Skeletal muscle cell (primary cell): Measurements from ENCODE around the gene ARL2.
A peak's percentile ranks its signal among the peaks of the same experiment; 100 is the strongest.

Experiments used
- DNase-seq: peaks from one replicate; pipeline ENCODE4 v3.0.0-alpha.2; 2010; ENCODE audit warnings: low read depth
- H3K4me3 ChIP-seq: 2 replicates; pipeline ENCODE4 v1.5.1; 2011; ENCODE audit warnings: low read depth, mild to moderate bottlenecking, control low read depth, low read length, moderate library complexity

ARL2 gene

GRCh38 chr11:65040847-65041622, 27.1 kb downstream of the ARL2 start, which contains the start of gene SAC3D1:
SAC3D1 (plus strand) TSS chr11:65041210; CDS start chr11:65041293, 83 bp downstream.
- peak within 1 kb of the TSS; percentile 71 for H3K4me3 ChIP-seq
- peak; percentile 80 for DNase-seq

GRCh38 chr11:65042891-65043290, 28.9 kb downstream of the ARL2 start:
- DNase-seq: no peak
- no peak overlapping the region for H3K4me3 ChIP-seq

- no peak overlapping the region for H3K4me3 ChIP-seq
- no peak for DNase-seq
These were observed 30.0 kb downstream of the ARL2 start for GRCh38 chr11:65043881-65044501.

GRCh38 chr11:65045061-65045460, 31.1 kb downstream of the ARL2 start:
- H3K4me3 ChIP-seq: no peak overlapping the region
- DNase-seq: no peak

- DNase-seq: no peak
These were observed 31.8 kb downstream of the ARL2 start for GRCh38 chr11:65045728-65046127.

GRCh38 chr11:65047581-65048422, 33.8 kb downstream of the ARL2 start:
- no peak for DNase-seq
- peak overlapping the region; percentile 45 for H3K4me3 ChIP-seq

More at GRCh38 chr11:65045728-65046127, 31.8 kb downstream of the ARL2 start:
- no peak overlapping the region for H3K4me3 ChIP-seq

- no peak for DNase-seq
These were observed 37.5 kb downstream of the ARL2 start for GRCh38 chr11:65051398-65051858.

GRCh38 chr11:65053827-65054508, 40.0 kb downstream of the ARL2 start:
- H3K4me3 ChIP-seq: no peak overlapping the region
- DNase-seq: no peak

More at GRCh38 chr11:65051398-65051858, 37.5 kb downstream of the ARL2 start:
- no peak overlapping the region for H3K4me3 ChIP-seq

GRCh38 chr11:65055538-65055937, 41.6 kb downstream of the ARL2 start:
- no peak overlapping the region for H3K4me3 ChIP-seq
- DNase-seq: no peak

GRCh38 chr11:65056999-65057398, 43.0 kb downstream of the ARL2 start:
- no peak for DNase-seq
- H3K4me3 ChIP-seq: no peak overlapping the region

- no peak overlapping the region for H3K4me3 ChIP-seq
- DNase-seq: no peak
These were observed 43.6 kb downstream of the ARL2 start for GRCh38 chr11:65057526-65057925.

GRCh38 chr11:65058012-65058411, 44.1 kb downstream of the ARL2 start:
- no peak for DNase-seq
- no peak overlapping the region for H3K4me3 ChIP-seq

GRCh38 chr11:65058419-65059054, 44.6 kb downstream of the ARL2 start, which contains the start of gene NAALADL1:
NAALADL1 (minus strand) TSS chr11:65058553; CDS start chr11:65058521, 32 bp downstream.
- no peak within 1 kb of the TSS for H3K4me3 ChIP-seq
- no peak for DNase-seq

- DNase-seq: no peak
- H3K4me3 ChIP-seq: no peak overlapping the region
These were observed 45.6 kb downstream of the ARL2 start for GRCh38 chr11:65059523-65059922.

GRCh38 chr11:65059959-65060824, 46.2 kb downstream of the ARL2 start:
- H3K4me3 ChIP-seq: no peak overlapping the region
- DNase-seq: no peak

- no peak for DNase-seq
- no peak overlapping the region for H3K4me3 ChIP-seq
These were observed 47.0 kb downstream of the ARL2 start for GRCh38 chr11:65060913-65061408.

- DNase-seq: no peak
- H3K4me3 ChIP-seq: no peak overlapping the region
These were observed 49.6 kb downstream of the ARL2 start for GRCh38 chr11:65063532-65063931.

GRCh38 chr11:65064847-65065240, 50.9 kb downstream of the ARL2 start:
- H3K4me3 ChIP-seq: no peak overlapping the region
- DNase-seq: no peak
